Stimulated activated CD4-positive, alpha-beta T cell treated with anti-CD3 and anti-CD28 coated beads, Interleukin-1b, Interleukin-23, amount 100 ng/mL, for 24 hours (primary cell): ENCODE results near the gene VENTX.

ENCODE experiments used
- DNase-seq, 4 experiments: peaks; one replicate each; pipeline ENCODE4 v3.0.0-alpha.2; 2020; ENCODE audit warnings: low read depth in 4 of 4, low spot score in 1 of 4

VENTX gene

DNA sequence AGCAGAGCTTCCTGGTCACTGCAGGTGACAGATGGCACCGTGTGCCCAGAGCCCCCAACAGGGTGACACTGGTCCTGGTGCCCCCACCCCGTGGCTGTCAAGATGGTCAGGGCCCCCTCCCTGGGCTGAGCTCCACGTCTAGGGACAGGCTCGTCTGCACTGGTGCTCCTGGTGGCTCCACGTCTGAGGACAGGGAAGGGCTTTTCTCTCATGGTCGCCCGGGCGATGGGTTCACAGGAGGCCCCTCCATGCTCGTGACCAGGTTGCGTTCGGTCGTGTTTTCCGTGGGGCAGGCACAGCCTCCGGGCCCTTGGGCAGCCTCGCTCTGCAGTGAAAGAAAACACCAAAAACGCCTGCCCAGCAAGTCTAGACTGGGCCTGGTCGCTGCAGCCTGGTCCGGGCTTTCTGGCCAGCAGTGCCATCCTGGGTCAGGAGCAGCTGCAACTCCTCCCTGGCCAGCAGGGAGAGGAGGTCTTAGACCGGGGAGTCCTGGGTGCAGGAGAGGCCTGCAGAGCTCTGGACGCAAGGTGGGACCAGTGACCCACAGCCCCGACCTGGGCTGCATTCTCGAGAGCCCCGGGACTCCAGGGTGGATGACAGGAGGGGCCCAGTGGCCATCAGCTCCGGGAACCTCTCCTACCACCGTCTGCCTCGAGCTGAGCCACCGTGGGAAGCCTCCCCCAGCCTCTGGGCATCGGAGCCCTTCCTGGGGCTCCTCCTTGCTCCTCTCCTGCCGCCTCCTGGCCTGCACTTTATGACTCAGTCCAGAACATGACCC, 35.5 kb upstream of the VENTX start:
- no peak for DNase-seq

DNA sequence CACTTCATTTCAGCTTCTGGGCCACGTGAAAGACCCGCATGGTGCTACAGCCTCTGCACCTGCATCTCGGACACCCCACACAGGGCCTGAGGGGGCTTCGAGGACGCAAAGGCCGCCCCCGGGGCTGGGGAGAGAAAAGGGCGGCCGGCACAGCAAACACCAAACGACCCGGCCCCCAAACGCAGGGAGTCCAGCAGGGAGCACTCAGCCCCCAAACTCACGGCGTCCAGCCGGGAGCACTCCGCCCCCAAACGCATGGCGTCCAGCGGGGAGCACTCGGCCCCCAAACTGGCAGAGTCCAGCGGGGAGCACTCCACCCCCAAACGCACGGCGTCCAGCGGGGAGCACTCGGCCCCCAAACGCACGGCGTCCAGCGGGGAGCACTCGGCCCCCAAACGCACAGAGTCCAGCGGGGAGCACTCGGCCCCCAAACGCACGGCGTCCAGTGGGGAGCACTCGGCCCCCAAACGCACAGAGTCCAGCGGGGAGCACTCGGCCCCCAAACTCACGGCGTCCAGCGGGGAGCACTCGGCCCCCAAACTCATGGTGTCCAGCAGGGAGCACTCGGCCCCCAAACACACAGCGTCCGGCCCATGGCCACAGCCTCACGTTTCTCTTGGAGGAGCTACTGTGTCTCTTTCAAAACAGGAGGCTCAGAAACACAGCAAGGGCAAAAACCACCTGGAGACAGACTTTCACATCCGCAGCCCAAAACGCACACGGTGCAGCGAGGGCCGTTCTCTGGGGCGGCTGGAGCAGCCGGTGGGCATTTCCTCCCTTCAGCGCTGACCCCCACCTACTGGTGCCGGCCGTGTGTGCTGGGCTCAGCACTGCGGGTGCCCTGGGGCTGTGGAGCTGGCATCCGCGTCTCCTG, 34.6 kb upstream of the VENTX start:
- no peak for DNase-seq

DNA sequence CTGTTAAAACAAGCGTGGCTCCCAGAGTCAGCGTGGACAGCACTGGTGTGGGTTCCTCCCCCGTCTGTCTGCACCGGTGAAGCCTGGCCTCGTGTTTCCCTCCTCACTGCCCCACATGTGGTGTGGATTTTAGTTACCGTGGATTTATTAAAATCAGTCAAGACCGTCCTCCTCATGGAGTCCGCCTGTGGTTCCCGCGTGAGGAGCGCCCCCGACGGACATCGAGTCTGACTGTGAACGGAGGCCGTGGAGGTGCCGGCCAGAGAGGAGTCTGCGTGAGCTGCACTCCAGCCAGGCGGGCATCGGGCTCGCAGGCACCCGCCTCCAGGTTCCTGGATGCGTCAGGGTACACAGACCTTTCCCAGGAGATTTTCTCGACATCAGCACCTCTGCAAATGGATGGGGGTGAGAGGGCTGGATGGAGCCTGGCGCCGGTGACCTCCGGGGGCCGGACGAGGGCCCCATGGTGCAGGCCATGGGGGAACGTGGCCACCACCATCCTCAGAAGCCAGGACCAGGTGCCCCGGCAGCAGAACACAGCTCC, 33.9 kb upstream of the VENTX start:
- DNase-seq, result no peak

DNA sequence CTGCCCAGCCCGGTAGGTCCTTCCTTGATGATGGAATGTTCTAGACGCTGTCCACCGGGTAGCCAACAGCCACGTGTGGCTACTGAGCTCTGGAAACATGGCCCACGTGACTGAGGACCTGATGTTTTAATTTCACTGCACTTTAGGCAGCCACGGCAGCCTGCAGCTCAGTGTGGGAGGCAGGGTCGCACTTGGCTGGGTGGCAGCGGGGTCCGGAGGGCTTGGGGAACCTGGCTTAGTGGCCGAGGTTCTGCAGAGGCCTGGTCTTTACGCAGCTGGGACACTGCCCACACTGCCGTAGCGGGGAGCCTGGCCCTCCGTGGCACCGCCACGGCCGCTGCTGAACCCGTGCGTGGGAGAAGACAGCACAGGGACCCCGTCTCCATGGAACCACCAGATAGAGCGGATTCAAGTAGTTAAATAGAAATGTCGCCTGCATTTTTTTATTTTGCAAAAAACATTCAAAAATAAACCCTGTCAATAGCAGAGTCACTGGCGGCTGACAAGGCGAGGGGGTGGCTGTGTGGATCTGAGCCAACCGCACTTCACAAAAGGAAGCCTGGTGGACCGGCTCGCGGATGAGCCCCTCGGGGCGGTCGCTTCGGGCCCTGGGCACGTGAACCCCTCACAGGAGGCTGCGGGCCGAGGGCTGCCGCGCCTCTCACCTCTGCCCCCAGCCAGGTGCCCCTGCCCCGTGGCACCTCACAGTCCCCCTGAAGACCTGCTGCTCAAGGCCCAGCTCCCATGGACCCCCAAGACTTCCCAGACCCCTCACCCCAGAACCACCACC, 33.2 kb upstream of the VENTX start:
- DNase-seq, result no peak

DNA sequence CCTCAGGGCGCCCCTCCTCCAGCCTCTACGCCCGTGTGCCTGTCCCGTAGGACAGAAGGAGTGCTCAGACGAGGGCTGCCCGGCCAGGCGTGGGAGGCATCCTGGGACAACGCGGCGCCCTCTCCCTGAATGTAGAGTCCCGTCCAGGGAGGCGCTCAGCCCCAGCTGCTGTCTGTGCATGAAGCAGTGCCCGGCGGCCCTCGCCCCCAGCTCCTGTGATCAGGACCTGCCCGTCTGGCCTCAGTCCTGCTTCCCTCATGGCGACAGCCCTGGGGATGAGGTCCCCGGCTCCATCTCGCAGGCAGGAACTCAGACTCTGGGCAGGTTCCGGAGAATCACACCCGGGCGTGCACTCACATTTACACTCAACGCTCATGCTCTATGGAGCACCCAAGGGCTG, 32.5 kb upstream of the VENTX start:
- DNase-seq, result no peak

DNA sequence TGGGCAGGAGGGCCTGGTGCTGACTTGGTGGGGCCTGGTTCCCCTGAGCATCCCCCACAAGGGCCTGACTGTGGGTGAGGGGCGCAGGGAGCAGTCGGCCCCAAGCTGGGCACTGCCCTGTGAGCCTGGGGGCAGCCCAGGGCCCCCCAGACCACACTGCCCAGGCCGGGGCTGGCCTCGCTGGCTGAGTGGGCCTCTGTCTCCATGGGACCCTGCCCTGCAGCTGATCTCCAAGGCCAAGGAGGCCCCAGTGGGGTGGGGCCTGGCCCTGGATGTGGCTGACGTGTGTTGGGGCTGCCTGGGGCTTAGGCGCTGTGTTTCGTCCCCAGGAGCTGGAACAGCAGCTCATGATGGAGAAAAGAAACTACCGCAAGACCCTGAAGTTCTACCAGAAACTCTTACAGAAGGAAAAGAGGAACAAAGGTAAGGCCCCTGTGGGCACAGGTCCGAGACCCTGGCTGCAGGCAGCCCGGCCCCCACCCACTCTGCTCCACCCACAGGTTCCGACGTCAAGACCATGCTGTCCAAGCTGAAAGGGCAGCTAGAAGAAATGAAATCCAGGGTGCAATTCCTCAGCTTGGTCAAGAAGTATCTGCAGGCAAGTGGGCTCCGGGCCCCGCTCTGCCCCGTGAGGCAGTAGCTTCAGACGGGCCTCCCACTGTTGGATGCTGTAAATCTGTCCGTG, 31.2 kb upstream of the VENTX start:
- no peak for DNase-seq

DNA sequence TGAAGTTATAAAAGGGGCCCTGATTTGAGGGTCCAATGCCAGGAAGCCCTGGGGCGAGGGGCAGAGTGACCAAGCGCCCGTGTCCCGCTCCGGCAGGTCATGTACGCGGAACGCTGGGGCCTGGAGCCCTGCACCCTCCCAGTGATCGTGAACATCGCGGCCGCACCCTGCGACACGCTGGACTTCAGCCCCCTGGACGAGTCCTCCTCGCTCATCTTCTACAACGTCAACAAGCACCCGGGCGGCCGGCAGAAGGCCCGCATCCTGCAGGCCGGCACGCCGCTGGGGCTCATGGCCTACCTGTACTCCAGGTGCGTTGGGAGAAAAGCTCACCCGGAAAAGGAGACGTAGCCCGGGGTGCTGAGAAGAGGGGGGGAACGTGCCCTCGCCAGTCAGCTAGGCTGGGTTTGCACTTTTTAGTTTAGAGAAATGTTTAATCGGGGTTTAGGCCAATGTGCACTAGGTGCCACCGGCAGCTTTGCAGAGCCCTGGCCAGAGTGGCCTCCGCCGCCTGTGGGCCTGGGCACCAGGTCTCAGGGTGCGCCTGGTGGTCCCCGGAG, 30.5 kb upstream of the VENTX start:
- no peak for DNase-seq

DNA sequence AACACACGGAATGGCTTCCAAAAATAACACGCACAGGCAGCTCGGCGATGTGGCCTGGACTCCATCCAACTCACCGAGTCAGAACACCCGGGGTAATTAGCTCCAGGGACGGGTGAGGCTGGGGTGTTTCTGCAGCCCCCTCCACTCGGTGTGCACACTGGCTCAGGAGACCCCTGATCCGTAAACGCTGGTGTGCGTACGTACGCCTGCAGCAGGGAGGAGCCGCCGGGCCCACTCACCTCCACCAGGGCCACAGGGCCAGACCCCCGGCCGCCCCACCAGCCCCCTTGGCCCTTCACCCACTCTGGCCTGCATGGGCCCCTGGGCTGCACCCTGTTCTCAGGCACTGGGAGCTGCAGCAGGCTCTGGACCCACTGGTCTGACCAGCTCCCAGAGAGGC, 30.0 kb upstream of the VENTX start:
- no peak for DNase-seq

DNA sequence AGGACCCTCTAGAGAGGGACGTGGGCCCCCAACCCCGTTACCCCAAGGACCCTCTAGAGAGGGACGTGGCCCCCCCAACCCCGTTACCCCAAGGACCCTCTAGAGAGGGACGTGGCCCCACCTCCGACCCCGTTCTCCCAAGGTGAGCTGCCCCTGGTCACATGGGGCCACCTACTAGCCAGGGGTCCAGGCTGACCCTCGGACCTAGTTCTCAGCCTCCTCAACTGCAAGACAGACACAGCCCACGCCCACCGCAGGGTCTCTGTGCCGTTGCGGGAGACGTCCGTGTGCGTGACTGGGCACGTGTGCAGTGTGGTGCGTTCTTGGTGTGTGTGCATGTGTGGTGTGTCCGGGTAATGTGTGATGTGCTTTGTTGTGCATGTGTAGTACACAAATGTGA, 29.2 kb upstream of the VENTX start:
- no peak for DNase-seq

DNA sequence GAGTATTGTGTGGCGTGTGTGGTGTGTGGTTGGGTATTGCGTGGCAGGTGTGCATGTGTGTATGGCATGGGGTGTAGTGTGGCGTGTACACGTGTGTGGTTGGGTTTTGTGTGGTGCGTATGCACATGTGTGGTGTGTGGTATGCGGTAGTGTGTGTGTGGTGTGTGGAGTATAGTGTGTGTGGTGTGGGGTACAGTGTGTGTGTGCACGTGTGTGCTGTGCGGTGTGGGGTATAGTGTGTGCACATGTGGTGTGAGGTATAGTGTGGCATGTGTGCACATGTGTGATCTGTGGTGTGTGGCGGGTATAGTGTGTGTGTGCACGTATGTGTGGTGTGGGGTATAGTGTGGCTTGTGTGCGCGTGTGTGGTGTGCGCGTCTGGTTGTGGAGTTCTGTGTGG, 28.5 kb upstream of the VENTX start:
- DNase-seq, result no peak

DNA sequence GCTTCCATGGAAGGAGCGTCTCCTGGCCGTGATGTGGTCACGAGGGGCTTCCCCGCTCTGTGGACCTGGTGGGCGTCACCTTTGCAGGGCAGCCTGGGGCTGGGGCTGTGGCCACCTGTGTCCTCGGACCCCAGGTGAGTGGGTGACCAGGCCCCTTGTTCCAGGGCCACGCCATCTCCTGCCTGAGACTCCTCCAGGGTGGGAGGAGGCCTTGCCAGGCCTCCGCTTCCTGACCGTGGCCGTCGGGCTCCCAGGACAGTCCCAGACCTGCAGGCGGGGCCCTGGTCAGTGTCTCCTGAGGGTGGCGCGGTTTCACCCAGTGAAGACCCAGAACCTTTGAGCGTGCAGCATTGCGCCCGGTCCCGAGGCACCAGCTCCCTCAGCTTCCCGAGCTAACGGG, 28.0 kb upstream of the VENTX start:
- no peak for DNase-seq

DNA sequence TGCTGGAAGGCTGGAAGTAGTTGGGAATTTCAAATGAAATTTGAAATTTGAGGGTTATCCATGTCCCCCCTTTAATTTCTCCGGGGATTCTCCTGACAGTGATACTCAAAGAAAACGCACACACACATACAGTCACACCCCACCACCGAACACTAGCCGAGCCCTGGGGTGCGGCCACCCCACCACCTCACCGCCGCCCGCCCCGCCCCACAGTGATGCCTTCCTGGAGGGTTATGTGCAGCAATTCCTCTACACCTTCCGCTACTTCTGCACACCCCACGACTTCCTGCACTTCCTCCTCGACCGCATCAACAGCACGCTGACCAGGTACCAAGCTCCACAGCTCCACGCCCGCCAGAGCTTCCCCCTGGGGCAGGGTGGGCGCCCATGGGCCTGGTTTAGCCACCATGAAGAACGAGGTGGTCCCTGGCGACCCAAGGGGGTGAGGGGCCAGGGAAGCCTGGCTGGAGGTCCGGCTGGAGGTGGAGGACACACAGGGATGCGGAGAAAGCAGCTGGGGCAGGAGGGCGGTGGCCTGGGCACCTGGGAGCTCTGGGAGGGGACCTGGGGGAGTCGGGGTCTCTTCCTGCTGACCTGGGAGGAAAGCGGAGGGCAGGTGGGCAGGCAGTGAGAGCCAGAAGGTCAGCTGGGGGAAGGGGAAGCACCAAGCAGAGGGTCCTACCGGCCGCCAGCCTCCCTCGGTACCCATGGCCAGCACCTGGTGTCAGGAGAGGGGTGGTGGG, 27.1 kb upstream of the VENTX start:
- no peak for DNase-seq

DNA sequence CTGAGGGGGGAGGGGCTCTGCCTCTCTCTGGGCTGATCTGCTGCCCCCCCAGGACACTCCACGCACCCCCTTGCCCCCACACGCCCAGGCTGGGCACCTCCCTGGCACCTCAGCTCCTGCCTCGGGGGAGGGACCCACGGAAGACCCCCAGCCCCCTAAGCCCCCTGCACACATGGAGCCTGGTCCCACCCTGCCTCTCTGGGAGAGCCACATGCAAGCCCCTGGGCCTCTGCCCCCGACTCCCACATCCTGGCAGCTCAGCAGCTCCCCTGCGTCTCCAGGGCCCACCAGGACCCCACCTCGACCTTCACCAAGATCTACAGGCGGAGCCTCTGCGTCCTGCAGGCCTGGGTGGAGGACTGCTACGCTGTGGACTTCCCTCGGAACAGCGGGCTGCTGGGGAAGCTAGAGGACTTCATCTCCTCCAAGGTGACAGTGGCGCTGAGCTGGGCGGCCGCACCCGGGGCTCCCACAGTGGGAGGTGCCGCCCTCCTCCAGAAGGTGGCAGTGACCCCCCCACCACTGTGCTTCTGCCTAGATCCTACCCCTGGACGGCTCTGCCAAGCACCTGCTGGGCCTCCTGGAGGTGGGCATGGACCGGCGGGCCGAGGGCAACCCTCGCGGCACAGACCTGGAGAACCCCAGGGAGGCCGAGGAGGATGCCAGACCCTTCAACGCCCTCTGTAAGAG, 26.4 kb upstream of the VENTX start:
- DNase-seq, result no peak

DNA sequence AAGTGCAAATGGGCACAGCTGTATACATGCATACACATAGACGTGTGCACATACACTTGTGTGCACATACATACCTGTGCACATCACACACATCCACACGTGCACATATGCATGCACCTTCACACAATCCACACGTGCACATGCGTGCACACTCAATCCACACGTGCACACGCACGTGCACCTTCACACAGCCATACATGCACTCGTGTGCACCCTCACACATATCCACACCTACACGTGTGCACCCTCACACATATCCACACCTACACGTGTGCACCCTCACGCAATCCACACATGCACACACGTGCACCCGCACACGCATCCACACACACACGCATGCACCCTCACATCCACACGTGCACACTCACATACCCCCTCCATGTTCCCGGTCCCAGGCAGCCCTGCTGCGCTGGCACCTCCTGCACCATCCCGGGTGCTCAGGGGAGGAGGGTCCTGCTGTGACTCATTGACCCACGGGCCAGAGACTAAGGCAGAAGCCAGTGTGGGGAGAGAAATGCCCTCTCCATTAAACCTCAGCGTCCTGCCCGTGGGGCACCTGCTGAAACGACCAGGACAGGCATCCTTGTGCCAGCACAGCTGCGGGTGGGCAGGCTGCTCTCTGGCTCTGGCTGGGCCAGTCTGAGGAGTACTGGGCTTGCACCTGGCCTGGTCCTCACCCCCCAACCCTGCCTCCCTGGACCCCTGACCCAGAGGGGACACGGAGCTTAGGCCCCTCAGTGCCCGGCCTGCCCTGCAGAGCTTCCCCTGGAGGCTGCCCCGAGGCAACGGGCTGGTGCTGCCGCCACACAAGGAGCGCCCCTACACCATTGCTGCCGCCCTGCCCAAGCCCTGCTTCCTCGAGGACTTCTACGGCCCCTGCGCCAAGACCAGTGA, 25.4 kb upstream of the VENTX start:
- no peak for DNase-seq

DNA sequence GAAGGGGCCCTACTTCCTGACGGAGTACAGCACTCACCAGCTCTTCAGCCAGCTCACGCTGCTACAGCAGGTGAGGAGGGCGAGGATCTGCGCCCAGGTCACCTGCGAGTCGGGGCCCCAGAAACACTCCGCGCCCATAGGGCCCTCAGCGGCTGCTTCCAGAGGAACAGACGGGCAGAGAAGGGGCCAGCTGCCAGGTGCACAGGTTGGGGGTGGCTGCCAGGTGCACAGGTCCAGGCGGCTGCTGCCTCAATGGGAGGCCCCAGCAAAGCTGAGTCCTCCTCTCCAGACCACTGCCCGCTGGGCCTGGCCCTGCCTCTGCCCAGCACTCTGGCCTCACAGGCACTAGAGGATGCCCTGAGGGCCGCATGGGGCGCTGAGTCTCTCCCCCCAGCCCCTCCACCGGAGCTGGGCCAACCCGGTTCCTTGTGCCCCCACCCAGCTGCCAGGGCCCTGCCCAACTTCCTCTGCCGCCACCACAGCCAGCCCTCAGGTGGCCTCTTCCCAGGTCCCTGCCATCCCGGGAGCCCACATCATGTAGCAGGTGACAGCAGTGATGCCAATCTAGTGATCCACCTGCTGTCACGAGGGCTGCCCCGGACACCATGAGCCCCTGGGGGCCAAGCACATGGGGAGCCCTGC, 24.7 kb upstream of the VENTX start:
- DNase-seq, result no peak

DNA sequence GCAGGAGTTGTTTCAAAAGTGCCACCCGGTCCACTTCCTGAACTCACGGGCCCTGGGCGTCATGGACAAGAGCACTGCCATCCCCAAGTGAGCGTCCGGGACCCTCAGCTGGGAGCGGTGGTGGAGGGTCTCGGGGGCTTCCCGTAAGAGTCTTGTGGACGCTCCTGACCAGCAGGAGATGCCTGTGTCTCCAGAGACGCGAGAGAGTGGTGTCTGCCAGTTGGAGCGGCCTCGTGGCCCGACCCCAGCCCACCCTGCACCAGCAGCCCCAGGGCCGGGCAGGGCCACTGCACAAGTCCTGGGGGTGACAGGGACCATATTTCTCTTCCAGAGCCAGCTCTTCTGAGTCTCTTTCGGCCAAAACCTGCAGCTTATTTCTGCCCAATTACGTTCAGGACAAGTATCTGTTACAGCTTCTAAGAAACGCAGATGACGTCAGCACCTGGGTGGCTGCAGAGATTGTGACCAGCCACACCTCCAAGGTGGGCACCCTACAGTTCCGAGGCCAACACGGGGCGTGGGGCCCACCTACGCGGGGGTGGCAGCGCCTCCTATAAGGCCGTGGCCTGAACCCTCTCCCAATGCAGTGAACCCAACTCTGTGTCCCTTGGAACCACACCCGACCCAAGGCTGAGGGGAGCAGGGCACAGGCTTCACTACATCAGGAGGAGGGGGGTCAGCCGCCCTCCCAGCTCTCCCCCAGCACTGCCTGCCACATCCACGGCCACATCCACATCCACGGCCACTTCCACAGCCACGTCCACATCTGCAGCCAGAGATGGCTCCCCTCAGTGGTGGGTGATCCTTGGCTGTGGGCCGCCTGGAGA, 23.8 kb upstream of the VENTX start:
- DNase-seq, result no peak
